Kidney (tissue), 14 donors: ENCODE results near the gene ZNF626. TPM values are rescaled to one million over a fixed set of nuclear protein-coding genes. Genes with fewer than 3 reads are reported as not detected.
"Not testable (repeated sequence)": the region's sequence is repeated elsewhere in the genome, so short reads cannot be mapped to it uniquely, and the experiment has no call there.

Experiments used
- DNase-seq, 5 donors: peaks; one replicate each; pipeline ENCODE4 v3.0.0-alpha.2; 2013 to 2020
- FAIRE-seq: peaks from 2 replicates; lab custom pipeline; 2012; peaks lifted over from hg19 to GRCh38; lab: Jason Lieb, UNC
- H3K27ac ChIP-seq, 2 donors: one replicate each; pipeline ENCODE4 v1.7.0; 2013; ENCODE audit warnings: low read depth in 2 of 2, low read length in 2 of 2, inconsistent platforms in 1 of 2
- H3K27me3 ChIP-seq: one replicate; pipeline ENCODE4 v1.7.1; 2013; ENCODE audit warnings: low read length, inconsistent platforms; ENCODE audit not compliant: control insufficient read depth, insufficient read depth
- H3K36me3 ChIP-seq, 3 donors: one replicate each; pipeline versions ENCODE4 v1.7.0 to v1.7.1; 2013; ENCODE audit warnings: low read length in 3 of 3, control low read depth in 1 of 3, inconsistent platforms in 1 of 3; ENCODE audit not compliant: insufficient read depth in 3 of 3, control insufficient read depth in 2 of 3
- H3K4me1 ChIP-seq, 3 donors: one replicate each; pipeline versions ENCODE4 v1.7.0 to v1.7.1; 2013; ENCODE audit warnings: low read length in 3 of 3, inconsistent platforms in 1 of 3, low read depth in 1 of 3; ENCODE audit not compliant: control insufficient read depth in 2 of 3, insufficient read depth in 2 of 3
- H3K4me3 ChIP-seq, 3 donors: one replicate each; pipeline versions ENCODE4 v1.7.0 to v1.8.1; 2013; ENCODE audit warnings: low read length in 3 of 3, control low read depth in 1 of 3, inconsistent platforms in 1 of 3
- H3K9ac ChIP-seq, 3 donors: one replicate each; pipeline versions ENCODE4 v1.7.0 to v1.7.1; 2013; ENCODE audit warnings: low read length in 3 of 3, control low read depth in 1 of 3, inconsistent platforms in 1 of 3
- H3K9me3 ChIP-seq, 3 donors: one replicate each; pipeline versions ENCODE4 v1.7.0 to v1.7.1; 2013; ENCODE audit warnings: low read length in 3 of 3, control low read depth in 1 of 3, inconsistent platforms in 1 of 3; ENCODE audit not compliant: control insufficient read depth in 2 of 3, insufficient read depth in 1 of 3
- CTCF ChIP-seq: IDR thresholded peaks from 3 replicates; pipeline ENCODE4 v1.5.1; 2012; ENCODE audit warnings: mild to moderate bottlenecking, moderate library complexity, borderline replicate concordance; ENCODE audit not compliant: insufficient read depth; ENCODE audit errors: extremely low read depth
- intact Hi-C: fragments of 100-400 bp; cut with DNase I; formaldehyde crosslinking; loops from one replicate; pipeline ENCODE4 v1.11.1; 2022
- polyA plus RNA-seq: library from polyadenylated mRNA; stranded (reverse); fragments of 350-450 nt; fragmentation: Illumina TruSeq; extraction: RNeasy Lipid Tissue Mini Kit (QIAGEN cat#74804); gene quantifications from one replicate; pipeline ENCODE4 v1.2.3, GENCODE V29; 2014; ENCODE audit warnings: low read depth, low replicate concordance; ENCODE audit not compliant: insufficient read depth
- total RNA-seq: library from RNA; stranded (reverse); fragmentation: NEBNext Ultra II Directional; extraction: Animal tissue kit (Norgen Biotek cat#: 25700); gene quantifications from one replicate; pipeline ENCODE4 v1.2.1, GENCODE V29; 2021
- donor health status: control.
- donor health status: control.
- donor health status: control.
- donor health status: control.
- donor health status: control.
- donor health status: DM: yes; HTN: yes; CAD: no.
- donor health status: Normal renal cell carcinoma (clear cell type).

The ZNF626 gene
- total and polyA plus RNA-seq, 2 donors from 2014 or later, result 6.4 to 20.6 TPM

- intact Hi-C loops, result no loop called here
- Histone ChIP-seq H3K9me3 (peaks cover 0 to 3% (median 0%) of the 10 kb centered on the region in 3 donors), H3K4me3 (peak overlapping the region; percentile 93 to 96 (median 94)), H3K9ac (peak overlapping the region; percentile 93 to 99 (median 97)), H3K36me3 (peaks cover 0 to 3% (median 0%) of the 10 kb centered on the region in 3 donors), H3K4me1 (peaks cover 0 to 5% (median 0%) of the 10 kb centered on the region in 3 donors), H3K27ac (peak overlapping the region; percentile 89 to 94), H3K27me3 (no peaks in the 10 kb centered on the region)
- FAIRE-seq (no peak), DNase-seq (peak in 2 of 5 donors; percentile 29 to 46)
- TF ChIP-seq CTCF, result no peak
Measured at GRCh38 chr19:20660473-20661140, 764 bp downstream of the ZNF626 start.

GRCh38 chr19:20640545-20640944 is 20.8 kb downstream of the ZNF626 start:
- intact Hi-C loops, result no loop called here
- H3K27ac ChIP-seq, result no peak overlapping the region
- no peak overlapping the region for H3K4me3 ChIP-seq
- no peak for FAIRE-seq
- no peaks in the 10 kb centered on the region for H3K4me1 ChIP-seq
- no peak overlapping the region for H3K9ac ChIP-seq
- H3K27me3 ChIP-seq, result no peaks in the 10 kb centered on the region
- H3K36me3 ChIP-seq, result peaks cover 10 to 30% (median 30%) of the 10 kb centered on the region in 3 donors
- peaks cover 6 to 28% (median 9%) of the 10 kb centered on the region in 3 donors for H3K9me3 ChIP-seq
- no peak for TF ChIP-seq CTCF
- DNase-seq, result no peak

- FAIRE-seq (peak; percentile 96), DNase-seq (no peak)
- Histone ChIP-seq H3K36me3 (peaks cover 10 to 34% (median 28%) of the 10 kb centered on the region in 3 donors), H3K9me3 (peaks cover 10 to 33% (median 12%) of the 10 kb centered on the region in 3 donors), H3K27me3 (no peaks in the 10 kb centered on the region), H3K4me3 (no peak overlapping the region), H3K27ac (no peak overlapping the region), H3K9ac (no peak overlapping the region), H3K4me1 (no peaks in the 10 kb centered on the region)
- no peak for TF ChIP-seq CTCF
- intact Hi-C loops, result no loop called here
Measured at GRCh38 chr19:20640023-20640422, 21.3 kb downstream of the ZNF626 start.

- H3K27me3 ChIP-seq, intact Hi-C loops, DNase-seq, H3K36me3 ChIP-seq, H3K9ac ChIP-seq, H3K4me3 ChIP-seq, H3K4me1 ChIP-seq, H3K27ac ChIP-seq, FAIRE-seq: not testable (repeated sequence)
- peaks cover 3 to 39% (median 14%) of the 10 kb centered on the region in 3 donors for H3K9me3 ChIP-seq
Measured at GRCh38 chr19:20624560-20624959, 36.8 kb downstream of the ZNF626 start.
